Activated CD8-positive, alpha-beta T cell treated with anti-CD3 and anti-CD28 coated beads, Interleukin-2, amount 10 ng/mL, durations not matched to agents 7 days and 5 days (primary cell): Measurements from ENCODE around the gene ADARB1. TPM values are rescaled to one million over a fixed set of nuclear protein-coding genes. Genes with fewer than 3 reads are reported as not detected.
"Not testable (repeated sequence)": the region's sequence is repeated elsewhere in the genome, so short reads cannot be mapped to it uniquely, and the experiment has no call there.

Experiments
- ATAC-seq: fragments of 150-1000 bp; cut with Tn5 transposase; one replicate; pipeline ENCODE4 v1.10.0; 2021; ENCODE audit warnings: moderate library complexity
- CTCF ChIA-PET: fragments of 350-600 bp; sonication (Branson Sonifier 250); formaldehyde crosslinking; loops from one replicate; lab custom pipeline; 2021; ENCODE audit warnings: antibody characterized with exemption; lab: Charles Lee
- POLR2A ChIA-PET: fragments of 350-600 bp; sonication (Branson Sonifier 250); formaldehyde crosslinking; loops from one replicate; lab custom pipeline; 2021; ENCODE audit warnings: antibody characterized with exemption; lab: Charles Lee
- DNase-seq: peaks from one replicate; pipeline ENCODE4 v3.0.0-alpha.2; 2020
- H3K27ac Mint-ChIP-seq: one replicate; pipeline ENCODE4 v1.8.0; 2021; ENCODE audit warnings: mild to moderate bottlenecking, mixed read lengths
- H3K27me3 Mint-ChIP-seq: one replicate; pipeline ENCODE4 v1.8.0; 2021; ENCODE audit warnings: low read depth, mixed read lengths
- H3K36me3 Mint-ChIP-seq: one replicate; pipeline ENCODE4 v1.8.0; 2021; ENCODE audit warnings: low read depth, mixed read lengths
- H3K4me1 Mint-ChIP-seq: one replicate; pipeline ENCODE4 v1.8.0; 2021; ENCODE audit warnings: low read depth, mixed read lengths
- H3K4me3 Mint-ChIP-seq: one replicate; pipeline ENCODE4 v1.8.0; 2021; ENCODE audit warnings: mild to moderate bottlenecking, mixed read lengths
- H3K9me3 Mint-ChIP-seq: one replicate; pipeline ENCODE4 v1.8.0; 2022; ENCODE audit warnings: mixed read lengths; ENCODE audit not compliant: insufficient read depth
- total RNA-seq, 2 experiments: library from RNA; stranded (reverse); gene quantifications; one replicate each; pipeline ENCODE4 v1.2.3, GENCODE V29; 2021

ADARB1 gene
- total RNA-seq, 2 experiments from 2014 or later: 52.9 to 66.2 TPM

DNA sequence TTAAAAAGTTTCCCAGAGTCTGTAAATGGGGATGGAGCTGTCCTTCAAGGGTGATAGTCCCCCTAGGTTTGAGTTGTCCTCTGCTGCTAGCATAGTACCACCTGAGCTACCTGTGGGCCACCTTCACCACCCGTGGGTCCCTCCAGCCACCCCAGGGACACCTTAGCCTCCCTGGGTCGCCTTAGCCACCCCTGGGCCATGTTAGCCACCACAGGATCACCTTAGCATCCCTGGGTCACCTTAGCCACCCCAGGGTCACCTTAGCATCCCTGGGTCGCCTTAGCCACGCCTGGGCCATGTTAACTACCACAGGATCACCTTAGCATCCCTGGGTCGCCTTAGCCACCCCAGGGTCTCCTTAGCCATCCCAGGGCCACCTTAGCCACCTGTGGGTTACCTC is 67.1 kb downstream of the ADARB1 start:
- DNase-seq: no peak
- CTCF ChIA-PET: interaction anchor here (0.7 to 7.6 kb wide), 13 partner anchors 11 to 651 kb away, joined by 3 to 162 read pairs (median 8); no protein-coding TSS in a partner anchor
- ATAC-seq: no peak
- no peak overlapping the region for H3K4me3 Mint-ChIP-seq
- no peaks in the 10 kb centered on the region for H3K27me3 Mint-ChIP-seq
- peaks cover 10% of the 10 kb centered on the region for H3K36me3 Mint-ChIP-seq
- POLR2A ChIA-PET: no interaction called here
- H3K9me3 Mint-ChIP-seq: no peaks in the 10 kb centered on the region
- H3K27ac Mint-ChIP-seq: no peak overlapping the region
- H3K4me1 Mint-ChIP-seq: peaks cover 12% of the 10 kb centered on the region

- DNase-seq (no peak), ATAC-seq (no peak)
- H3K9me3 Mint-ChIP-seq: no peaks in the 10 kb centered on the region
- H3K36me3 Mint-ChIP-seq: peaks cover 10% of the 10 kb centered on the region
- CTCF ChIA-PET: interaction anchor here (0.6 to 7.6 kb wide), 2 partner anchors 10 to 524 kb away, joined by 4 to 98 read pairs; no protein-coding TSS in a partner anchor
- no peaks in the 10 kb centered on the region for H3K27me3 Mint-ChIP-seq
- H3K4me1 Mint-ChIP-seq: peaks cover 12% of the 10 kb centered on the region
- POLR2A ChIA-PET: interaction anchor here (0.7 kb wide), 1 partner anchor 1414 kb away, joined by 3 read pairs; no protein-coding TSS in a partner anchor
- H3K4me3 Mint-ChIP-seq: no peak overlapping the region
- no peak overlapping the region for H3K27ac Mint-ChIP-seq
Observed at GRCh38 chr21:45142469-45143308, 68.3 kb downstream of the ADARB1 start.

GRCh38 chr21:45143855-45144254 is 69.5 kb downstream of the ADARB1 start:
- no peaks in the 10 kb centered on the region for H3K27me3 Mint-ChIP-seq
- CTCF ChIA-PET: no interaction called here
- no peak for ATAC-seq

GRCh38 chr21:45145146-45145545 is 70.8 kb downstream of the ADARB1 start:
- Mint-ChIP-seq H3K4me1 (peaks cover 6% of the 10 kb centered on the region), H3K27ac (no peak overlapping the region), H3K27me3 (no peaks in the 10 kb centered on the region)

More at GRCh38 chr21:45143855-45144254, 69.5 kb downstream of the ADARB1 start:
- Mint-ChIP-seq H3K36me3 (peaks cover 10% of the 10 kb centered on the region), H3K27ac (no peak overlapping the region), H3K4me1 (peaks cover 10% of the 10 kb centered on the region), H3K9me3 (no peaks in the 10 kb centered on the region), H3K4me3 (no peak overlapping the region)
- POLR2A ChIA-PET: interaction anchor here (0.7 kb wide), 1 partner anchor 649 kb away, joined by 5 read pairs; no protein-coding TSS in a partner anchor
- DNase-seq: no peak

DNA sequence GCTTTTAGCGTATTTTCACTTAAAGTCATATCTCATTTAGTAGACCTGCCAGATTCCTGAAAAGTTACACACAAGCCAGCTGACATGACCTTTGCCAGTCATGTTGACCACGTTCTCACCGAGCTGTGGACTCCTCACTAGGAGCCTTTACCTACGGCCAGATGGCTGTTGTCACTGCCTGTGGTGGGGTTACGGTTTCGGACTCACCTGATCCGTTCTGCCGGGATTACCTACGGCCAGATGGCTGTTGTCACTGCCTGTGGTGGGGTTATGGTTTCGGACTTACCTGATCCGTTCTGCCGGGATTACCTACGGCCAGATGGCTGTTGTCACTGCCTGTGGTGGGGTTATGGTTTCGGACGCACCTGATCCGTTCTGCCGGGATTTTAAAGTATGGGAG is 71.5 kb downstream of the ADARB1 start:
- H3K36me3 Mint-ChIP-seq, H3K27ac Mint-ChIP-seq, DNase-seq, H3K4me3 Mint-ChIP-seq, H3K9me3 Mint-ChIP-seq, ATAC-seq, H3K4me1 Mint-ChIP-seq, POLR2A ChIA-PET, H3K27me3 Mint-ChIP-seq: not testable (repeated sequence)
- CTCF ChIA-PET: interaction anchor here (1.2 to 4.8 kb wide), 2 partner anchors 8 to 18 kb away, joined by 4 to 46 read pairs; no protein-coding TSS in a partner anchor

More at GRCh38 chr21:45145146-45145545, 70.8 kb downstream of the ADARB1 start:
- ATAC-seq (no peak), DNase-seq (no peak)
- Mint-ChIP-seq H3K36me3 (peaks cover 6% of the 10 kb centered on the region), H3K9me3 (no peaks in the 10 kb centered on the region), H3K4me3 (no peak overlapping the region)
- CTCF ChIA-PET: interaction anchor here (4.8 kb wide), 1 partner anchor 8 kb away, joined by 46 read pairs; no protein-coding TSS in a partner anchor
- POLR2A ChIA-PET: no interaction called here

- no peaks in the 10 kb centered on the region for H3K9me3 Mint-ChIP-seq
- ATAC-seq (no peak), DNase-seq (no peak)
- ChIA-PET POLR2A (no interaction called here), CTCF (interaction anchor here (0.9 to 4.8 kb wide), 3 partner anchors 9 to 80 kb away, joined by 3 to 46 read pairs (median 4); no protein-coding TSS in a partner anchor)
- H3K4me1 Mint-ChIP-seq: peaks cover 9% of the 10 kb centered on the region
- no peak overlapping the region for H3K4me3 Mint-ChIP-seq
- peaks cover 6% of the 10 kb centered on the region for H3K36me3 Mint-ChIP-seq
- H3K27ac Mint-ChIP-seq: no peak overlapping the region
- no peaks in the 10 kb centered on the region for H3K27me3 Mint-ChIP-seq
Observed at GRCh38 chr21:45146306-45146705, 71.9 kb downstream of the ADARB1 start.

DNA sequence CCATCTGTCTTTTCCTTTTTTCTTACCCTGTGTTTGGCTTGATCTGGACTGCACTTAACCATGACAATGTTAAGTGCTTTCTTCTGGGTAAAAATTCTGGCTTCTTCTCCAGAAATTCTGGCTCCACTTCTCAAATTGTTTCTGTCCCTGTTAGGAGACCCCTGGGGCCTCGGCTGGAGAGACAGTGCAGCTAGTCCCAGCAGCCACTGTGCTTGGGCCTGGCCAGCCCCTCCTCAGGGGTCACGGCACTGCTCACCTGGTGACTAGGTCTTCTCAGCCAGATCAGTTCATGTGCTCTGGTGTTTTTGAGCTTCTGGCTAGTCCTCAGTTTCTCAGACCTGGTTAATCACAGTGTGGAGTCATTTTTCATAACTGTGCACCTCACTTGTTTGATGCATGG is 72.4 kb downstream of the ADARB1 start:
- H3K27ac Mint-ChIP-seq: no peak overlapping the region
- ChIA-PET POLR2A (no interaction called here), CTCF (interaction anchor here (0.9 to 4.8 kb wide), 3 partner anchors 9 to 80 kb away, joined by 3 to 46 read pairs (median 4); no protein-coding TSS in a partner anchor)
- peaks cover 6% of the 10 kb centered on the region for H3K36me3 Mint-ChIP-seq
- no peaks in the 10 kb centered on the region for H3K9me3 Mint-ChIP-seq
- ATAC-seq (no peak), DNase-seq (no peak)
- H3K27me3 Mint-ChIP-seq: no peaks in the 10 kb centered on the region
- H3K4me3 Mint-ChIP-seq: no peak overlapping the region
- H3K4me1 Mint-ChIP-seq: peaks cover 14% of the 10 kb centered on the region

DNA sequence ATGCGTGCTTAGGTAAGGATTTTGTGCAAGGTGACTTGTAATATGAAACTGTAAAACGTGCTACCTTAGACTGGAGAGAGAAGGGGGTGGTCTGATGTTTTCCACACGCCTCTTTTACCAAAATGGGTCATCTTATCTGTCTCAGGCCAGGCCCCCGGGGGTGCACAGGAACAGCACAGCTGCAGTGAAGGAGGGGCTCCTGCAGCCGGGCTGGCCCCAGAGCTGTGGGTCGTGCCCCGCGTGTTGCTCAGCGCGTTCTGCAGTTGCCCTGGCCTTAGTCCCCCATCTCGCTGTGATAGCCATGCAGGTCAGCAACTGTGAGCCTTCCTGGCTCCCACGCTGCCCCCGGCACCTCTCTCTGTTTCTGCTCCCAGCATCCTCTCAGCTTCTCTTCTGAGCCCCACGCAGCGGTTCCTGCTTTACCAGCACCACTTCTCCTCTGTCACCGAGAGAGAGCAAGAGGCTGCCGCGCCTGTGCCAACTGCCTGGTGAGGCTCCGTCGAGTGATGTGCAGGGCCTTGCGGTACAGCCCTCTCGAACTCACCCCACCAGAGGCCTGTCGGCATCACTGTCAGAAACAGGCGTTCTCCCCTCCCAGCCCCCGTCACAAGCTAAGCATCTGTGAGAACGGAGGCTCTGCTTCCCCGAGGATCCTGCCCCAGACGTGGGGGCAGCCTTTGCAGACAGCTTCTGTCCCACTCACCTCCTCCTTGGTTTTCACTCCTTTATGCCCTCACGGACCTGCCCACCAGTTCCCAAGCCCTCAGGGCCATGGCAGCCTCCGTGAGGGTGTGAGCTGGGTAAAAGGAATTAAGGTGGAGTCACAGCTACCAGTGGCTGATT is 73.3 kb downstream of the ADARB1 start:
- Mint-ChIP-seq H3K27me3 (no peaks in the 10 kb centered on the region), H3K36me3 (peaks cover 6% of the 10 kb centered on the region), H3K27ac (no peak overlapping the region), H3K9me3 (no peaks in the 10 kb centered on the region), H3K4me3 (no peak overlapping the region), H3K4me1 (peaks cover 23% of the 10 kb centered on the region)
- DNase-seq (no peak), ATAC-seq (no peak)
- ChIA-PET CTCF (interaction anchor here (0.9 to 4.8 kb wide), 2 partner anchors 10 to 79 kb away, joined by 3 to 46 read pairs; no protein-coding TSS in a partner anchor), POLR2A (no interaction called here)

GRCh38 chr21:45148316-45148990 is 74.1 kb downstream of the ADARB1 start:
- no peak for DNase-seq

DNA sequence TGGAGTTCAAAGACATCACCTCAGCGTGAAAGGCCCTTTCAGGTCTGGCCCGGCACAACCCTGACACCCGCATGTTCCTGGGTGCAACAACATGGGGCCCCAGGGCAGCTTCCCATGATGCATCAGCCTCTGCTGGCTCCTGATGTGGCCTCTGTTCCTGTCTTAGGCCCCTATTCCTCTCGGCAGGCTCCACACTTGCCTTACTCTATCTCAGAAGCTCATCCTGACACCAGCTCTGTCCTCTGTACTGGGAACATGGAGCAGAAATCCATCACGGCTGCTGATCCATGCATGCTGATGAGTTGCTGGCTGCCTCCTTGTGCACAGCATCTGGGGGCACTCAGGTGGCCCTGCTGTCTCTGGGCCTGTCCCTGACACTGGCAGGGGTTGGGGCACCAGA is 74.6 kb downstream of the ADARB1 start:
- ATAC-seq: no peak
- peaks cover 3% of the 10 kb centered on the region for H3K36me3 Mint-ChIP-seq
- H3K27ac Mint-ChIP-seq: no peak overlapping the region
- no peaks in the 10 kb centered on the region for H3K9me3 Mint-ChIP-seq
- H3K4me3 Mint-ChIP-seq: no peak overlapping the region
- peaks cover 36% of the 10 kb centered on the region for H3K4me1 Mint-ChIP-seq
- H3K27me3 Mint-ChIP-seq: no peaks in the 10 kb centered on the region
- CTCF ChIA-PET: interaction anchor here (4.8 kb wide), 1 partner anchor 12 kb away, joined by 46 read pairs; no protein-coding TSS in a partner anchor
- DNase-seq: no peak
- POLR2A ChIA-PET: no interaction called here

More at GRCh38 chr21:45148316-45148990, 74.1 kb downstream of the ADARB1 start:
- Mint-ChIP-seq H3K9me3 (no peaks in the 10 kb centered on the region), H3K4me3 (no peak overlapping the region), H3K36me3 (peaks cover 3% of the 10 kb centered on the region), H3K27ac (no peak overlapping the region), H3K27me3 (no peaks in the 10 kb centered on the region), H3K4me1 (peaks cover 30% of the 10 kb centered on the region)
- no peak for ATAC-seq
- CTCF ChIA-PET: interaction anchor here (4.8 kb wide), 1 partner anchor 11 kb away, joined by 46 read pairs; no protein-coding TSS in a partner anchor
- POLR2A ChIA-PET: no interaction called here
